Pancreas (tissue), 10 donors: ENCODE results near the gene ATP2A2. TPM values are rescaled to one million over a fixed set of nuclear protein-coding genes. Genes with fewer than 3 reads are reported as not detected.

Source experiments
- ATAC-seq, 4 donors: fragments of 200-7000 bp; cut with Tn5 transposase; one replicate each; pipeline versions ENCODE4 v1.8.0 to v1.9.1; 2020; ENCODE audit warnings: mild to moderate bottlenecking in 4 of 4, moderate library complexity in 4 of 4
- DNase-seq, 6 donors: peaks; one replicate each; pipeline ENCODE4 v3.0.0-alpha.2; 2020
- FAIRE-seq: peaks from 2 replicates; lab custom pipeline; 2012; peaks lifted over from hg19 to GRCh38; lab: Jason Lieb, UNC
- H3K27ac ChIP-seq, 4 donors: fragments of 200-600 bp; sonication (generic); 1 replicate in 3 of 4; 2 replicates in 1 of 4; pipeline versions ENCODE4 v1.5.0 to v1.8.0; 2020
- H3K27me3 ChIP-seq, 4 donors: fragments of 200-600 bp; one replicate each; pipeline ENCODE4 v1.8.0; 2021
- H3K36me3 ChIP-seq, 3 donors: fragments of 200-600 bp; sonication (generic) in 1 of 3; one replicate each; pipeline versions ENCODE4 v1.5.0 to v1.8.0; 2020 to 2021
- H3K4me1 ChIP-seq, 3 donors: fragments of 200-600 bp; one replicate each; pipeline ENCODE4 v1.8.0; 2021
- H3K4me3 ChIP-seq, 4 donors: fragments of 200-600 bp; sonication (generic) in 2 of 4; one replicate each; pipeline versions ENCODE4 v1.5.0 to v1.8.0; 2020 to 2021
- H3K9me3 ChIP-seq, 4 donors: fragments of 200-600 bp; one replicate each; pipeline ENCODE4 v1.8.0; 2021
- CTCF ChIP-seq, 4 donors: fragments of 200-600 bp; sonication (generic) in 3 of 4; IDR thresholded peaks; one replicate each; pipeline versions ENCODE4 v1.5.0 to v1.8.0; 2021; ENCODE audit warnings: antibody characterized with exemption in 4 of 4
- WGBS, 2 donors: extraction: QIAGEN DNeasy Blood & Tissue Kit; methylation state at CpG; one replicate each; pipeline ENCODE4 v1.1.7; 2013; 5-methylcytosine and 5-hydroxymethylcytosine counted together
- intact Hi-C, 3 donors: fragments of 100-400 bp; cut with DNase I; formaldehyde crosslinking; loops; one replicate each; pipeline versions ENCODE4 v1.11.1 to v1.14.2; 2022
- polyA plus RNA-seq, 2 donors: library from polyadenylated mRNA; stranded (reverse); fragments of 200-250 nt; gene quantifications; one replicate each; pipeline ENCODE4 v1.2.3, GENCODE V29; 2013
- total RNA-seq, 6 donors: library from RNA; stranded (reverse); fragmentation: NEBNext Ultra II Directional in 4 of 6; extraction: Animal tissue kit (Norgen Biotek cat#: 25700) in 4 of 6; gene quantifications; one replicate each; pipeline versions ENCODE4 v1.2.1 to v1.2.4, GENCODE V29; 2021 to 2023
- donor health status: healthy with polysubstance abuse.
- donor health status: DM: no; HTN: no; CAD: no; lungs with moderate emphysema.
- donor health status: DM: no; HTN: no; CAD: no.
- donor health status: control.
- donor health status: control.
- donor health status: Bipolar disorder and iron deficiency.
- donor health status: DM: yes; HTN: yes; CAD: no.
- donor health status: DM: no; HTN: no; CAD: no.
- donor health status: DM: no; HTN: no; CAD: no.
- donor health status: DM: yes; HTN: yes; CAD: no.

Gene ATP2A2
- total and polyA plus RNA-seq, 8 donors: 16.3 to 79.7 (median 45.7) TPM

- DNase-seq (no peak), ATAC-seq (no peak), FAIRE-seq (no peak)
- H3K4me1 ChIP-seq: peaks cover 0 to 7% (median under 1%) of the 10 kb centered on the region in 3 donors
- no peaks in the 10 kb centered on the region for H3K36me3 ChIP-seq
- H3K4me3 ChIP-seq: no peak overlapping the region
- H3K9me3 ChIP-seq: no peaks in the 10 kb centered on the region
- no peak overlapping the region for H3K27ac ChIP-seq
- WGBS, 2 donors: 52 to 56% methylated on average over 2 of the region's 2 CpGs
- intact Hi-C loops: no loop called here
- no peak for TF ChIP-seq CTCF (IDR thresholded peaks at IDR 0.05)
- no peaks in the 10 kb centered on the region for H3K27me3 ChIP-seq
These were observed 3.4 kb upstream of the ATP2A2 start for GRCh38 chr12:110277530-110278254.

GRCh38 chr12:110278255-110278536, 2.9 kb upstream of the ATP2A2 start:
- H3K27me3 ChIP-seq: no peaks in the 10 kb centered on the region
- ATAC-seq: no peak
- FAIRE-seq: no peak
- H3K36me3 ChIP-seq: no peaks in the 10 kb centered on the region
- no peak overlapping the region for H3K4me3 ChIP-seq
- H3K9me3 ChIP-seq: no peaks in the 10 kb centered on the region
- intact Hi-C loops: no loop called here
- TF ChIP-seq CTCF (IDR thresholded peaks at IDR 0.05): no peak
- WGBS, 2 donors: 88 to 90% methylated on average over 1 of the region's 1 CpG
- DNase-seq: no peak
- peaks cover under 1 to 11% (median 6%) of the 10 kb centered on the region in 3 donors for H3K4me1 ChIP-seq
- H3K27ac ChIP-seq: no peak overlapping the region

DNA sequence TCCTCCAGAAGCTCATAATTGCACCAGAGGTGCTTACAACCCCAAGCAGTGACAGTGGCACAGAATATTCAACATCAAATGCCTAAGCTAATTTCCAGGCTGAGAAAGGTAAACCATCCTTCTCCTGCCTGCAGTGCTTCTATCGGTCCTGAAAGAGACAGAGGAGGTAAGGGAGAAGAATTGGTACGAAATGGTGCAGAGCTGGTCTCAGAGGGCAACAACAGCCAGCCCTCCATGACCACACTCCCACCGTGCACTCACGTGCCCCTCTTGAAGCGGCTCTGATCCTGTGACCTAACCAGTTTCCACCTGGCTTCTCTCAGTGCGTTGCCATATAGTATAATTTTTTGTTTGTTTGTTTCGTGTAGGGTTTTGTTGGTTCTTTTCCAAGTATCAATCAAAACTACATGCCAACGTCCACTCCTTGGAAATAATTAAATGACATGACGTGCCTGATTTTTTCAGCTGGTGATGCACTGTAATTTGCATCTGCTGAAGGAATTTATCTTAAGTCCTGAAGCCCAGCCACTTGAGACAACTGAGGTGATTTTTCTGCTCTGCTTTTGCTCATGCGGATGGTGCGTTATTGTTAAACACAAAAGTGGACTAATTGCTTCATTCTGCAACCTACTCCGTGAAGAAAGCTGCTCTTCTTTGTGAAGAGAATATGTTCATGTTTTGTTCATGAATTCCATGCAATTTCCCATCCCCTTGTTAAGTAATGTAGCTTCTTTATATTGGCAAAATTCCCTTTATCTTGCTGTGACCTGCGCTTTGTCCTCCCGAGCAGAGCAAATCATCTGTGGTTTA, 1.3 kb upstream of the ATP2A2 start:
- peaks cover 13 to 27% (median 21%) of the 10 kb centered on the region in 3 donors for H3K4me1 ChIP-seq
- FAIRE-seq: no peak
- H3K36me3 ChIP-seq: no peaks in the 10 kb centered on the region
- H3K4me3 ChIP-seq: peak overlapping the region in 3 of 4 donors; percentile 66 to 88 (median 79)
- no peak for TF ChIP-seq CTCF (IDR thresholded peaks at IDR 0.05)
- no peaks in the 10 kb centered on the region for H3K27me3 ChIP-seq
- no peak overlapping the region for H3K27ac ChIP-seq
- WGBS, 2 donors: 61 to 63% methylated on average over 14 of the region's 14 CpGs
- no peaks in the 10 kb centered on the region for H3K9me3 ChIP-seq
- ATAC-seq: no peak
- no peak for DNase-seq
- intact Hi-C loops: no loop called here

DNA sequence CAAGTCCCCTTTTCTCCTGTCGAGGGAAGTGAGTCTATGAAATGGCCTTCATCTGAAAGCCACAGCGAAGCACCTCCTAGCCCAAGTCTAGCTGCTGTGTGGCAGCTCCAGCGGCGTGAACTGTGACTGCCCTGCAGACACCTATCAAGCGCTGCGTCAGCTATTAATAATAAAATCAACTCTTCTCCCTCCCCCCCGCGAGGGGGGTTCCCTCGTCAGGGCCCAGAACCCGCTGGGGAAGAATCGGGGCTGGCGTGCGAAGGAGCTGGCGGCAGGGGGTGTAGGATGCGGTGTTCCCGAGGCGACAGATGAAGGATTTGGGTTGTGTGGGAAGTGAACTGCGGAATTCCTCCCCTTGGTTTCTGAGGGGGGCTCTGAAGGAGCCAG, 662 bp upstream of the ATP2A2 start:
- peak; percentile 4 to 30 (median 16) for ATAC-seq
- no peak for FAIRE-seq

More for the DNA sequence above, 662 bp upstream of the ATP2A2 start:
- Histone ChIP-seq H3K27me3 (no peaks in the 10 kb centered on the region), H3K36me3 (no peaks in the 10 kb centered on the region), H3K9me3 (no peaks in the 10 kb centered on the region), H3K4me3 (peak overlapping the region; percentile 66 to 88 (median 82)), H3K27ac (peak overlapping the region in 3 of 4 donors; percentile 61 to 94 (median 85)), H3K4me1 (peaks cover 19 to 29% (median 21%) of the 10 kb centered on the region in 3 donors)
- intact Hi-C loops: no loop called here
- DNase-seq: peak in 4 of 6 donors; percentile 33 to 72 (median 56)
- WGBS, 2 donors: 0 to 1% methylated on average over 18 of the region's 18 CpGs
- no peak for TF ChIP-seq CTCF (IDR thresholded peaks at IDR 0.05)
